IMR-90 (cell line): ENCODE measurements around the gene TMEM117. TPM values are rescaled to one million over a fixed set of nuclear protein-coding genes. Genes with fewer than 3 reads are reported as not detected.

ENCODE experiments used
- ATAC-seq: fragments of 200-7000 bp; cut with Tn5 transposase; 2 replicates; pipeline ENCODE4 v1.9.1; 2020; ENCODE audit warnings: low read depth, mild to moderate bottlenecking, moderate library complexity
- BruUV-seq: library from RNA; stranded (reverse); fragments of 400-500 nt; replicated peaks from 2 replicates; lab custom pipeline; 2021; lab: Mats Ljungman, UMichigan
- CTCF ChIA-PET: fragments of 300-600 bp; formaldehyde crosslinking; extraction: SDS; loops from one replicate; lab custom pipeline; 2021; ENCODE audit warnings: antibody characterized with exemption; lab: Yijun Ruan, JAX
- POLR2A ChIA-PET: fragments of 300-600 bp; sonication (Branson Sonifier 250); formaldehyde crosslinking; loops from one replicate; lab custom pipeline; 2022; ENCODE audit warnings: antibody characterized with exemption; ENCODE audit not compliant: unreplicated experiment; lab: Charles Lee
- DNase-seq: peaks from one replicate; pipeline ENCODE4 v3.0.0; 2013
- H2AFZ ChIP-seq: replicated peaks from 2 replicates; pipeline ENCODE3; 2013; ENCODE audit warnings: low read length, mild to moderate bottlenecking; ENCODE audit not compliant: poor library complexity
- H2AK5ac ChIP-seq: 2 replicates; pipeline ENCODE4 v1.6.1; 2013; ENCODE audit warnings: low read depth, low read length, inconsistent platforms
- H2AK9ac ChIP-seq: replicated peaks from 2 replicates; pipeline ENCODE3; 2013; ENCODE audit warnings: mild to moderate bottlenecking, low read depth, low read length, moderate library complexity; ENCODE audit not compliant: poor library complexity
- H2BK120ac ChIP-seq: 2 replicates; pipeline ENCODE4 v1.6.1; 2013; ENCODE audit warnings: low read depth, low read length, inconsistent platforms
- H2BK15ac ChIP-seq: 3 replicates; pipeline ENCODE4 v1.6.1; 2013; ENCODE audit warnings: low read depth, low read length, inconsistent platforms
- H2BK20ac ChIP-seq: 2 replicates; pipeline ENCODE4 v1.6.1; 2013; ENCODE audit warnings: low read depth, mild to moderate bottlenecking, inconsistent platforms, low read length, moderate library complexity
- H2BK5ac ChIP-seq: 2 replicates; pipeline ENCODE4 v1.6.1; 2013; ENCODE audit warnings: mild to moderate bottlenecking, low read depth, low read length, inconsistent platforms; ENCODE audit not compliant: poor library complexity, severe bottlenecking
- H3K14ac ChIP-seq: replicated peaks from 2 replicates; pipeline ENCODE4 v1.6.1; 2013; ENCODE audit warnings: low read depth, low read length, inconsistent platforms
- H3K18ac ChIP-seq: 2 replicates; pipeline ENCODE4 v1.6.1; 2013; ENCODE audit warnings: low read depth, low read length, control low read depth
- H3K23ac ChIP-seq: 2 replicates; pipeline ENCODE4 v1.6.1; 2013; ENCODE audit warnings: low read depth, low read length, inconsistent platforms
- H3K27ac ChIP-seq: 2 replicates; pipeline ENCODE4 v1.5.1; 2013; ENCODE audit warnings: mild to moderate bottlenecking, control low read depth, low read length; ENCODE audit not compliant: insufficient read depth
- H3K27me3 ChIP-seq: 2 replicates; pipeline ENCODE4 v1.6.1; 2013; ENCODE audit warnings: low read length; ENCODE audit not compliant: control insufficient read depth, insufficient read depth
- H3K36me3 ChIP-seq: 2 replicates; pipeline ENCODE4 v1.6.1; 2013; ENCODE audit warnings: low read length, mixed read lengths; ENCODE audit not compliant: control insufficient read depth, insufficient read depth
- H3K4ac ChIP-seq: 2 replicates; pipeline ENCODE4 v1.6.1; 2013; ENCODE audit warnings: low read depth, low read length, inconsistent platforms
- H3K4me1 ChIP-seq: 2 replicates; pipeline ENCODE4 v1.6.1; 2013; ENCODE audit warnings: low read length, mixed read lengths; ENCODE audit not compliant: control insufficient read depth, insufficient read depth
- H3K4me2 ChIP-seq: 2 replicates; pipeline ENCODE4 v1.6.1; 2013; ENCODE audit warnings: low read depth, mild to moderate bottlenecking, control low read depth, low read length, moderate library complexity
- H3K4me3 ChIP-seq: 2 replicates; pipeline ENCODE4 v1.5.1; 2013; ENCODE audit warnings: low read depth, mild to moderate bottlenecking, control low read depth, low read length, moderate library complexity; ENCODE audit not compliant: insufficient read depth
- H3K56ac ChIP-seq: 2 replicates; pipeline ENCODE4 v1.6.1; 2013; ENCODE audit warnings: low read length, inconsistent platforms; ENCODE audit not compliant: insufficient read depth; ENCODE audit errors: extremely low read depth
- H3K79me1 ChIP-seq, 2 experiments: 2 replicates each; pipeline ENCODE4 v1.6.1; 2013; ENCODE audit warnings: low read length in 2 of 2, inconsistent platforms in 1 of 2, low read depth in 1 of 2
- H3K9ac ChIP-seq: 2 replicates; pipeline ENCODE4 v1.6.1; 2013; ENCODE audit warnings: low read depth, low read length, control low read depth
- H3K9me1 ChIP-seq: 2 replicates; pipeline ENCODE4 v1.6.1; 2013; ENCODE audit warnings: low read length, inconsistent platforms; ENCODE audit not compliant: insufficient read depth
- H3K9me3 ChIP-seq: 2 replicates; pipeline ENCODE4 v1.6.1; 2013; ENCODE audit warnings: low read length; ENCODE audit not compliant: control insufficient read depth, insufficient read depth
- H4K20me1 ChIP-seq: 2 replicates; pipeline ENCODE4 v1.6.1; 2013; ENCODE audit warnings: low read length, inconsistent platforms; ENCODE audit not compliant: insufficient read depth
- H4K5ac ChIP-seq: 2 replicates; pipeline ENCODE4 v1.6.1; 2013; ENCODE audit warnings: mild to moderate bottlenecking, low read depth, low read length, control low read depth
- H4K8ac ChIP-seq, 2 experiments: 2 replicates each; pipeline ENCODE4 v1.6.1; 2013; ENCODE audit warnings: low read depth in 2 of 2, low read length in 2 of 2, control low read depth in 1 of 2, inconsistent platforms in 1 of 2
- H4K91ac ChIP-seq: 2 replicates; pipeline ENCODE4 v1.6.1; 2013; ENCODE audit warnings: low read depth, low read length, inconsistent platforms; ENCODE audit not compliant: insufficient read depth
- BHLHE40 ChIP-seq: fragments of 150-350 bp; IDR thresholded peaks from 2 replicates; pipeline ENCODE4 v1.6.1; 2016; ENCODE audit warnings: mild to moderate bottlenecking, low read depth, low read length
- CEBPB ChIP-seq: IDR thresholded peaks from 2 replicates; pipeline ENCODE4 v1.6.1; 2012; ENCODE audit warnings: low read depth, low read length, improper control_type of control experiment
- FOS ChIP-seq: fragments of 150-350 bp; IDR thresholded peaks from 2 replicates; pipeline ENCODE4 v1.6.1; 2016; ENCODE audit warnings: low read depth, low read length
- MAFK ChIP-seq: IDR thresholded peaks from 2 replicates; pipeline ENCODE4 v1.6.1; 2012; ENCODE audit warnings: low read depth, low read length, improper control_type of control experiment
- MAZ ChIP-seq: IDR thresholded peaks from 2 replicates; pipeline ENCODE4 v1.6.1; 2012; ENCODE audit warnings: low read depth, mild to moderate bottlenecking, low read length, improper control_type of control experiment, moderate library complexity, borderline replicate concordance
- NFE2L2 ChIP-seq: fragments of 150-350 bp; IDR thresholded peaks from 2 replicates; pipeline ENCODE4 v1.6.1; 2016; ENCODE audit warnings: low read depth, mild to moderate bottlenecking, low read length
- POLR2A ChIP-seq: IDR thresholded peaks from 2 replicates; pipeline ENCODE4 v1.6.1; 2012; ENCODE audit warnings: mild to moderate bottlenecking, low read depth, low read length
- RAD21 ChIP-seq: IDR thresholded peaks from 2 replicates; pipeline ENCODE4 v1.6.1; 2012; ENCODE audit warnings: low read length, improper control_type of control experiment
- RCOR1 ChIP-seq: IDR thresholded peaks from 2 replicates; pipeline ENCODE4 v1.6.1; 2012; ENCODE audit warnings: mild to moderate bottlenecking, low read length, improper control_type of control experiment; ENCODE audit not compliant: insufficient replicate concordance
- RFX5 ChIP-seq: IDR thresholded peaks from 2 replicates; pipeline ENCODE4 v1.8.0; 2012; ENCODE audit warnings: low read depth, mild to moderate bottlenecking, low read length, moderate library complexity
- USF2 ChIP-seq: fragments of 150-350 bp; IDR thresholded peaks from 2 replicates; pipeline ENCODE4 v1.6.1; 2017; ENCODE audit warnings: mild to moderate bottlenecking, antibody characterized with exemption, low read length, low read depth
- WGBS, 2 experiments: methylation state at CpG; one replicate each; pipeline versions ENCODE4 v1.1.5 to v1.1.7; 2013; ENCODE audit warnings: missing lambda C conversion rate in 2 of 2; ENCODE audit not compliant: insufficient read length in 1 of 2; ENCODE audit errors: extremely low coverage in 2 of 2; 5-methylcytosine and 5-hydroxymethylcytosine counted together
- dilution Hi-C: fragments of 300-500 bp; cut with HindIII; formaldehyde crosslinking; loops from one replicate; pipeline ENCODE4 v1.14.3; 2018; ENCODE audit warnings: low sequenced_read_pairs; ENCODE audit not compliant: unreplicated experiment
- in situ Hi-C: fragments of 300-500 bp; cut with MboI; formaldehyde crosslinking; loops from 3 replicates; pipeline ENCODE4 v1.14.3; 2019; ENCODE audit warnings: low sequenced_read_pairs, inconsistent platforms, mixed read lengths
- intact Hi-C: fragments of 100-400 bp; cut with micrococcal nuclease; formaldehyde crosslinking; loops from 2 replicates; pipeline ENCODE4 v1.10.0; 2022
- polyA plus RNA-seq, 3 experiments: library from polyadenylated mRNA; depleted of rRNA; stranded (reverse); fragments of >200 nt; gene quantifications; 2 replicates each; pipeline ENCODE4 v1.2.3, GENCODE V29; 2012; ENCODE audit warnings: low replicate concordance in 1 of 3
- total RNA-seq: library from RNA; depleted of rRNA; stranded (reverse); fragments of >200 nt; gene quantifications from 2 replicates; pipeline ENCODE4 v1.2.3, GENCODE V29; 2012
- TF ChIP-seq, protein P1 (sequence below): conservative IDR thresholded peaks from 2 replicates; pipeline ENCODE4 v1.5.1; 2012; ENCODE audit warnings: mild to moderate bottlenecking, low read depth, low read length, improper control_type of control experiment

Gene TMEM117
- total and polyA plus RNA-seq, 2 of the 4 experiments (the other 2 are of a cell fraction) = 8.7 to 21.0 TPM

- 86% methylated on average over 2 of the region's 2 CpGs; no CpG with 5 or more reads in 1 of the 2 experiments for WGBS, 2 experiments
- no peak overlapping the region for H2AFZ ChIP-seq
- TF ChIP-seq POLR2A (no peak), NFE2L2 (no peak), MAZ (no peak), RCOR1 (no peak), FOS (no peak), USF2 (no peak), RAD21 (no peak), BHLHE40 (no peak), CEBPB (no peak), MAFK (no peak), RFX5 (no peak)
- TF ChIP-seq, protein P1, sequence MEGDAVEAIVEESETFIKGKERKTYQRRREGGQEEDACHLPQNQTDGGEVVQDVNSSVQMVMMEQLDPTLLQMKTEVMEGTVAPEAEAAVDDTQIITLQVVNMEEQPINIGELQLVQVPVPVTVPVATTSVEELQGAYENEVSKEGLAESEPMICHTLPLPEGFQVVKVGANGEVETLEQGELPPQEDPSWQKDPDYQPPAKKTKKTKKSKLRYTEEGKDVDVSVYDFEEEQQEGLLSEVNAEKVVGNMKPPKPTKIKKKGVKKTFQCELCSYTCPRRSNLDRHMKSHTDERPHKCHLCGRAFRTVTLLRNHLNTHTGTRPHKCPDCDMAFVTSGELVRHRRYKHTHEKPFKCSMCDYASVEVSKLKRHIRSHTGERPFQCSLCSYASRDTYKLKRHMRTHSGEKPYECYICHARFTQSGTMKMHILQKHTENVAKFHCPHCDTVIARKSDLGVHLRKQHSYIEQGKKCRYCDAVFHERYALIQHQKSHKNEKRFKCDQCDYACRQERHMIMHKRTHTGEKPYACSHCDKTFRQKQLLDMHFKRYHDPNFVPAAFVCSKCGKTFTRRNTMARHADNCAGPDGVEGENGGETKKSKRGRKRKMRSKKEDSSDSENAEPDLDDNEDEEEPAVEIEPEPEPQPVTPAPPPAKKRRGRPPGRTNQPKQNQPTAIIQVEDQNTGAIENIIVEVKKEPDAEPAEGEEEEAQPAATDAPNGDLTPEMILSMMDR = no peak
- no TSS peak for BruUV-seq
- no peak overlapping the region for H3K27ac ChIP-seq
- H3K18ac ChIP-seq = no peak overlapping the region
- H2AK9ac ChIP-seq = no peak overlapping the region
- no peak overlapping the region for H3K4me3 ChIP-seq
- H2BK120ac ChIP-seq = no peak overlapping the region
- POLR2A ChIA-PET = no interaction called here
- H3K9me3 ChIP-seq = no peaks in the 10 kb centered on the region
- H3K14ac ChIP-seq = no peak overlapping the region
- H2BK15ac ChIP-seq = no peak overlapping the region
- H2BK5ac ChIP-seq = no peak overlapping the region
- no peak overlapping the region for H2BK20ac ChIP-seq
- H4K20me1 ChIP-seq = no peaks in the 10 kb centered on the region
- dilution Hi-C loops = no loop called here
- H3K9ac ChIP-seq = no peak overlapping the region
- H3K9me1 ChIP-seq = no peaks in the 10 kb centered on the region; the same call in 1 of the 2 replicates
- no peak overlapping the region for H3K4ac ChIP-seq
- intact Hi-C loops = no loop called here
- in situ Hi-C loops = no loop called here
- no peak overlapping the region for H3K23ac ChIP-seq
- ATAC-seq = no peak
- no peak overlapping the region for H3K4me2 ChIP-seq
- no peaks in the 10 kb centered on the region for H3K27me3 ChIP-seq
- H2AK5ac ChIP-seq = no peak overlapping the region
- H3K4me1 ChIP-seq = no peaks in the 10 kb centered on the region
- DNase-seq = no peak
- H4K5ac ChIP-seq = no peak overlapping the region
- no peaks in the 10 kb centered on the region for H3K36me3 ChIP-seq
- H4K91ac ChIP-seq = no peak overlapping the region
- H3K56ac ChIP-seq = no peak overlapping the region
- no peak overlapping the region for H4K8ac ChIP-seq
- no peaks in the 10 kb centered on the region for H3K79me1 ChIP-seq
- CTCF ChIA-PET = no interaction called here
Measured at GRCh38 chr12:44367916-44368315, 532.0 kb downstream of the TMEM117 start.
